ENCODE data around the gene C4BPA. TPM values are rescaled to one million over a fixed set of nuclear protein-coding genes. Genes with fewer than 3 reads are reported as not detected.
A peak's percentile ranks its signal among the peaks of the same experiment; 100 is the strongest.

C4BPA gene
- total RNA-seq, 6 donors from 2014 or later: 39.0 to 618 (median 118) TPM

DNA sequence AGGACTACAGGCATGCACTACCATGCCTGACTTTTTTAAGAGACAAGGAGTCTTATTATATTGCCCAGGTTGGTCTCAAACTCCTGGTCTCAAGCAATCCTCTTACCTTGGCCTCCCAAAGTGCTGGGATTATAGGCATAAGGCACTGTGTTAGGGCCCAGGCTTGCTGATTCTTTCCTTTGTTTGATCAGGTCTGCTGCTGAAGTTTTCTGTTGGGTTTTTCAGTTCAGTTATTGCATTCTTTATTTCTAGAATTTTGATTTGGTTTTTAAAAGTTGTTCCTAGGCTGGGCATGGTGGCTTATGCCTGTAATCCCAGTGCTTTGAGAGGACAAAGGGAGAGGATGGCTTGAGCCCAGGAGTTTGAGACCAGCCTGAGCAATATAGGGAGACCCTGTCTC is 47.9 kb downstream of the C4BPA start:
- Histone ChIP-seq H3K27ac (no peak overlapping the region), H3K36me3 (no peaks in the 10 kb centered on the region), H3K4me3 (no peak overlapping the region), H3K9me3 (peaks cover 0 to 9% (median 0%) of the 10 kb centered on the region in 4 donors), H3K4me1 (no peaks in the 10 kb centered on the region), H3K27me3 (no peaks in the 10 kb centered on the region)
- DNase-seq (no peak), ATAC-seq (ENCODE audit: low FRiP score in 2 of 2) (no peak)
- TF ChIP-seq, protein P1, sequence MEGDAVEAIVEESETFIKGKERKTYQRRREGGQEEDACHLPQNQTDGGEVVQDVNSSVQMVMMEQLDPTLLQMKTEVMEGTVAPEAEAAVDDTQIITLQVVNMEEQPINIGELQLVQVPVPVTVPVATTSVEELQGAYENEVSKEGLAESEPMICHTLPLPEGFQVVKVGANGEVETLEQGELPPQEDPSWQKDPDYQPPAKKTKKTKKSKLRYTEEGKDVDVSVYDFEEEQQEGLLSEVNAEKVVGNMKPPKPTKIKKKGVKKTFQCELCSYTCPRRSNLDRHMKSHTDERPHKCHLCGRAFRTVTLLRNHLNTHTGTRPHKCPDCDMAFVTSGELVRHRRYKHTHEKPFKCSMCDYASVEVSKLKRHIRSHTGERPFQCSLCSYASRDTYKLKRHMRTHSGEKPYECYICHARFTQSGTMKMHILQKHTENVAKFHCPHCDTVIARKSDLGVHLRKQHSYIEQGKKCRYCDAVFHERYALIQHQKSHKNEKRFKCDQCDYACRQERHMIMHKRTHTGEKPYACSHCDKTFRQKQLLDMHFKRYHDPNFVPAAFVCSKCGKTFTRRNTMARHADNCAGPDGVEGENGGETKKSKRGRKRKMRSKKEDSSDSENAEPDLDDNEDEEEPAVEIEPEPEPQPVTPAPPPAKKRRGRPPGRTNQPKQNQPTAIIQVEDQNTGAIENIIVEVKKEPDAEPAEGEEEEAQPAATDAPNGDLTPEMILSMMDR (IDR thresholded peaks at IDR 0.05): no peak
- no peak for TF ChIP-seq POLR2AphosphoS5 (IDR thresholded peaks at IDR 0.05)
- TF ChIP-seq POLR2A (IDR thresholded peaks at IDR 0.05): no peak
- TF ChIP-seq EP300 (IDR thresholded peaks at IDR 0.05): no peak

DNA sequence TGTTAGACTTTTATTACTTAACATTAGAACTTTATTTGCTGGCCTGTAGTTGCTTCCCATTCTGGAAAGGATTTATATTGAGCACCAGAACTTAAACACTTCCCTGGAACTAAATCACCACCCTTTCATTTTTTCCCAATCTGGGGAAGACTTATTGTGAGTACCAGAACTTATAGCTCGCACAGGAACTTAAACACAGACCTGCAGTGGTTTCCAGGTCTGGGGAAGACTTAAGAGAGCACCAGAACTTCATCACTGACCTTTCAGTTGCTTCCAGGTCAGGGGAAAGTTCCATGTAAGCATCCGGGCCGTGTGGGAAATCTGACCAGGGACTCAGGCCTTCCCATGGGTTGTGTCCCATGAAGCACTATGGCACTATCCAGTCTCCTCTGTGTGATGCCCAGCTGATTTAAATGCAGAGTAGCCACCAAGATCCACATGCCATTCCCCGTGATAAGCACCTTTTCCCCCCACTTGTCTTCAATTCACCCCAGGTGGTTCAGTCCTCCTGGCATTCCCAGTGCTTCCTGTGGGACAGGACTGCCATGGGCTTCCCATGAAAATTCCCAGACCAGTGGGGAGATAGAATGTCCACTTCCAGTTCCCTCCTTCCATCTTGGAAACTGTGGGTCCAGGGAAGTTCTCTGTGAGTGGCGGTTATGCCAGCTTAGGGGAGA is 48.9 kb downstream of the C4BPA start:
- 63 to 84% methylated on average over 3 to 5 of the region's 5 CpGs for WGBS, 2 donors

DNA sequence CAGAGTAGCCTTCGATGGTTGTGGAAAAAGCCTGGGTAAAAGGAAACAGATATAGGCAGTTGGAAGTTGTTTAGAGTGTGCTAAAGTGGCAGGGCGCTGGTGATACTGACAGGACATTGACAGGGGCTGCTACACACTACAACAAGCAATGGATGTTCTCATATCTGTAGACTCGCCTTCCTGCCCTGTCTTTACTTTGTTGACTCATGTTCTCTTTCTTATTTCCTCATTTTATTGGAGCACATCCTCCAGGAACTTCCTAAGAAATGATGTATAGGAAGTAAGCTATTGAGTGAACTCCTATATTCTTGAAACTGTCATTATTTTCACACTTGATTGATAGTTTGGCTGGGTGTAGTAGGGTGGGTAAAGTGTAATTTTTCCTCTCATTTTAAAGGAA is 51.0 kb downstream of the C4BPA start:
- Histone ChIP-seq H3K4me3 (no peak overlapping the region), H3K4me1 (no peaks in the 10 kb centered on the region), H3K36me3 (no peaks in the 10 kb centered on the region), H3K27ac (no peak overlapping the region), H3K9me3 (peaks cover 0 to 9% (median 0%) of the 10 kb centered on the region in 4 donors), H3K27me3 (no peaks in the 10 kb centered on the region)
- DNase-seq (no peak), ATAC-seq (ENCODE audit: low FRiP score in 2 of 2) (peak in 1 of 2 donors; percentile 65)
- 45 to 48% methylated on average over 3 of the region's 3 CpGs for WGBS, 2 donors
- TF ChIP-seq, protein P1 (IDR thresholded peaks at IDR 0.05): no peak
- TF ChIP-seq POLR2A (IDR thresholded peaks at IDR 0.05) (no peak), POLR2AphosphoS5 (IDR thresholded peaks at IDR 0.05) (no peak), EP300 (IDR thresholded peaks at IDR 0.05) (no peak)

More for the DNA sequence above, 48.9 kb downstream of the C4BPA start:
- no peak for TF ChIP-seq POLR2AphosphoS5 (IDR thresholded peaks at IDR 0.05)
- TF ChIP-seq, protein P1 (IDR thresholded peaks at IDR 0.05): no peak
- ATAC-seq (ENCODE audit: low FRiP score in 2 of 2): no peak
- Histone ChIP-seq H3K4me1 (no peaks in the 10 kb centered on the region), H3K9me3 (peaks cover 0 to 9% (median 0%) of the 10 kb centered on the region in 4 donors), H3K27ac (no peak overlapping the region), H3K4me3 (no peak overlapping the region), H3K27me3 (no peaks in the 10 kb centered on the region), H3K36me3 (no peaks in the 10 kb centered on the region)
- DNase-seq: no peak

DNA sequence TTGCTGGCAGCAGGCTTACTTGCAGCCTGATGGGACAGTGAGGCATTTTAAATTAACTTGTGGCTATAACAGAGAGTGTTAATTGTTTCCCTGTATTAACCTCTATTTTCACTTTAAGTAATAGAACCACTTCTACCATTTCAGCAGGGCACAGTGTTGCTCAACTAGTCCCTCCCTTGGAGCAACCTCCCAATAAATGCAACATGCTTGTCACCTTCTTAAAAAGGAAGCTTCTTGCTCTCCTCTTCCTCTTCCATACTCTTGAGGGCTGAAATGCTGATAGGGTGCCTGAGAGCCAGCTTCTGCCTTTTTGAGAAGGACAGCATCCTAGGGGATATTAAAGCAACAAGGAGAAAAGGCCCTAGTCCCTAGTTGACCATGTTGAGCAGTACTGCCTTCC is 52.1 kb downstream of the C4BPA start:
- H3K4me1 ChIP-seq: no peaks in the 10 kb centered on the region
- no peaks in the 10 kb centered on the region for H3K36me3 ChIP-seq
- ATAC-seq (ENCODE audit: low FRiP score in 2 of 2) (peak in 1 of 2 donors; percentile 75), DNase-seq (no peak)
- no peak for TF ChIP-seq POLR2AphosphoS5 (IDR thresholded peaks at IDR 0.05)
- TF ChIP-seq, protein P1 (IDR thresholded peaks at IDR 0.05): no peak
- TF ChIP-seq EP300 (IDR thresholded peaks at IDR 0.05): no peak
- no peak for TF ChIP-seq POLR2A (IDR thresholded peaks at IDR 0.05)
- no peak overlapping the region for H3K4me3 ChIP-seq
- H3K27me3 ChIP-seq: no peaks in the 10 kb centered on the region
- no peak overlapping the region for H3K27ac ChIP-seq
- H3K9me3 ChIP-seq: peaks cover 0 to 9% (median 0%) of the 10 kb centered on the region in 4 donors

DNA sequence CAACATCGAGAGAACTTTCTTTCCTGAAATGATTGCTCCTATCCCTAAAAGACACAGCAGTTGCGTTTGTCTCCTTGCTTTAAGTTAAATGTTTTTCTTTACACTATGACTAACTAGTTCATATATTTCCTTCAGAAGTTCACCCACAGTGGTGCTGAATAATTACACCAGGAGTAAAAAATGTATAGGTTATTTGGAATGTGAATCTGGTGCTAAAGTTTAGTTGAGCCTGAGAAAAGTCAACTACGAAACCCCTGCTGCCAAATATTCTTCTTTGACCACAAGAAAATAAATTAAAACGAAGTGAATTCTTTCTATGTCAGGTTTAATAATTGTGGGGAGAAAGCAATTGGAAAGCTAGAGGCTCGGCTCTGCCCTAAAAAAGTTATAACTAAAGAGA is 52.8 kb downstream of the C4BPA start:
- 90 to 91% methylated on average over 5 of the region's 5 CpGs for WGBS, 2 donors
- Histone ChIP-seq H3K9me3 (peaks cover 0 to 4% (median 0%) of the 10 kb centered on the region in 4 donors), H3K27ac (no peak overlapping the region), H3K27me3 (no peaks in the 10 kb centered on the region), H3K36me3 (no peaks in the 10 kb centered on the region), H3K4me3 (no peak overlapping the region), H3K4me1 (no peaks in the 10 kb centered on the region)
- DNase-seq (no peak), ATAC-seq (ENCODE audit: low FRiP score in 2 of 2) (no peak)
- TF ChIP-seq, protein P1 (IDR thresholded peaks at IDR 0.05): no peak
- TF ChIP-seq POLR2A (IDR thresholded peaks at IDR 0.05) (no peak), EP300 (IDR thresholded peaks at IDR 0.05) (no peak), POLR2AphosphoS5 (IDR thresholded peaks at IDR 0.05) (no peak)
